ENCODE results near the gene NELFE. TPM values are rescaled to one million over a fixed set of nuclear protein-coding genes. Genes with fewer than 3 reads are reported as not detected.

Gene NELFE
- total RNA-seq, 4 donors from 2014 or later, result 74.1 to 101 (median 88.6) TPM

GRCh38 chr6:31972709-31973350 is 14.1 kb upstream of the NELFE start:
- peaks cover 0 to 36% (median 17%) of the 10 kb centered on the region in 4 donors for H3K4me1 ChIP-seq
- H3K4me3 ChIP-seq, result peak overlapping the region; percentile 66 to 93 (median 73)
- H3K9me3 ChIP-seq, result no peaks in the 10 kb centered on the region
- no peak for DNase-seq (ENCODE audit: low spot score in 2 of 2)
- no peak for TF ChIP-seq EP300 (IDR thresholded peaks at IDR 0.05)
- TF ChIP-seq, protein P1, sequence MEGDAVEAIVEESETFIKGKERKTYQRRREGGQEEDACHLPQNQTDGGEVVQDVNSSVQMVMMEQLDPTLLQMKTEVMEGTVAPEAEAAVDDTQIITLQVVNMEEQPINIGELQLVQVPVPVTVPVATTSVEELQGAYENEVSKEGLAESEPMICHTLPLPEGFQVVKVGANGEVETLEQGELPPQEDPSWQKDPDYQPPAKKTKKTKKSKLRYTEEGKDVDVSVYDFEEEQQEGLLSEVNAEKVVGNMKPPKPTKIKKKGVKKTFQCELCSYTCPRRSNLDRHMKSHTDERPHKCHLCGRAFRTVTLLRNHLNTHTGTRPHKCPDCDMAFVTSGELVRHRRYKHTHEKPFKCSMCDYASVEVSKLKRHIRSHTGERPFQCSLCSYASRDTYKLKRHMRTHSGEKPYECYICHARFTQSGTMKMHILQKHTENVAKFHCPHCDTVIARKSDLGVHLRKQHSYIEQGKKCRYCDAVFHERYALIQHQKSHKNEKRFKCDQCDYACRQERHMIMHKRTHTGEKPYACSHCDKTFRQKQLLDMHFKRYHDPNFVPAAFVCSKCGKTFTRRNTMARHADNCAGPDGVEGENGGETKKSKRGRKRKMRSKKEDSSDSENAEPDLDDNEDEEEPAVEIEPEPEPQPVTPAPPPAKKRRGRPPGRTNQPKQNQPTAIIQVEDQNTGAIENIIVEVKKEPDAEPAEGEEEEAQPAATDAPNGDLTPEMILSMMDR (IDR thresholded peaks at IDR 0.05), result no peak
- TF ChIP-seq POLR2A (IDR thresholded peaks at IDR 0.05), result no peak
- H3K36me3 ChIP-seq, result peaks cover 0 to 45% (median 8%) of the 10 kb centered on the region in 3 donors
- WGBS, 2 donors, result 7 to 8% methylated on average over 9 to 19 of the region's 19 CpGs
- H3K27ac ChIP-seq, result peak overlapping the region; percentile 95 to 100 (median 98)
- no peaks in the 10 kb centered on the region for H3K27me3 ChIP-seq

GRCh38 chr6:31971993-31972708 is 13.4 kb upstream of the NELFE start, which contains the start of gene DXO:
TSS of gene DXO (minus strand) at chr6:31972138. CDS start at chr6:31971675, 463 bp downstream.
- Histone ChIP-seq H3K4me3 (peak within 1 kb of the TSS; percentile 66 to 93 (median 73)), H3K27ac (peak within 1 kb of the TSS; percentile 95 to 100 (median 98)), H3K36me3 (peaks cover 0 to 52% (median 8%) of the 10 kb centered on the region in 3 donors), H3K27me3 (no peaks in the 10 kb centered on the region), H3K9me3 (no peaks in the 10 kb centered on the region), H3K4me1 (peaks cover 0 to 36% (median 17%) of the 10 kb centered on the region in 4 donors)
- TF ChIP-seq, protein P1 (IDR thresholded peaks at IDR 0.05), result peak in 1 of 5 experiments; percentile 42
- TF ChIP-seq POLR2A (IDR thresholded peaks at IDR 0.05) (peak; percentile 35 to 65), EP300 (IDR thresholded peaks at IDR 0.05) (peak; percentile 94 to 96)
- peak; percentile 90 to 95 for DNase-seq (ENCODE audit: low spot score in 2 of 2)
- 0 to 1% methylated on average over 42 to 62 of the region's 62 CpGs for WGBS, 2 donors

- DNase-seq (ENCODE audit: low spot score in 2 of 2), result no peak
- WGBS, 2 donors, result 18 to 29% methylated on average over 27 to 29 of the region's 29 CpGs
Observed at GRCh38 chr6:31971279-31971992, 12.7 kb upstream of the NELFE start.

GRCh38 chr6:31970604-31971271 is 12.0 kb upstream of the NELFE start:
- Histone ChIP-seq H3K9me3 (no peaks in the 10 kb centered on the region), H3K27ac (peak overlapping the region; percentile 95 to 100 (median 98)), H3K4me3 (peak overlapping the region in 3 of 4 donors; percentile 67 to 93 (median 79)), H3K36me3 (peaks cover 0 to 53% (median 19%) of the 10 kb centered on the region in 3 donors), H3K27me3 (no peaks in the 10 kb centered on the region), H3K4me1 (peaks cover 0 to 36% (median 17%) of the 10 kb centered on the region in 4 donors)
- TF ChIP-seq EP300 (IDR thresholded peaks at IDR 0.05), result no peak
- TF ChIP-seq, protein P1 (IDR thresholded peaks at IDR 0.05), result no peak
- TF ChIP-seq POLR2A (IDR thresholded peaks at IDR 0.05), result no peak
- WGBS, 2 donors, result 67 to 72% methylated on average over 13 to 16 of the region's 18 CpGs
- no peak for DNase-seq (ENCODE audit: low spot score in 2 of 2)

More at GRCh38 chr6:31971279-31971992, 12.7 kb upstream of the NELFE start:
- H3K36me3 ChIP-seq, result peaks cover 0 to 52% (median 14%) of the 10 kb centered on the region in 3 donors
- H3K27me3 ChIP-seq, result no peaks in the 10 kb centered on the region
- peaks cover 0 to 36% (median 17%) of the 10 kb centered on the region in 4 donors for H3K4me1 ChIP-seq
- H3K27ac ChIP-seq, result peak overlapping the region; percentile 95 to 100 (median 98)
- TF ChIP-seq, protein P1 (IDR thresholded peaks at IDR 0.05), result no peak
- no peak for TF ChIP-seq POLR2A (IDR thresholded peaks at IDR 0.05)
- no peaks in the 10 kb centered on the region for H3K9me3 ChIP-seq
- peak overlapping the region; percentile 66 to 93 (median 73) for H3K4me3 ChIP-seq

All from tibial nerve (tissue), 4 donors.